K562 (cell line): ENCODE measurements around the gene AGAP1. TPM values are rescaled to one million over a fixed set of nuclear protein-coding genes. Genes with fewer than 3 reads are reported as not detected.

Experiments used
- ATAC-seq: fragments of 200-7000 bp; cut with Tn5 transposase; 3 replicates; pipeline ENCODE4 v1.9.1; 2020; ENCODE audit warnings: moderate library complexity
- BruUV-seq: library from RNA; stranded (reverse); fragments of 400-500 nt; replicated peaks from 2 replicates; lab custom pipeline; 2021; lab: Mats Ljungman, UMichigan
- CTCF ChIA-PET: fragments of 300-600 bp; formaldehyde crosslinking; extraction: SDS; loops from one replicate; lab custom pipeline; 2021; ENCODE audit warnings: low intra/inter-chr PET ratio; lab: Yijun Ruan, JAX
- POLR2A ChIA-PET: fragments of 300-600, 350-650 bp; sonication (Branson Sonifier 250); formaldehyde crosslinking; extraction: SDS; loops from one replicate; lab custom pipeline; 2021; ENCODE audit warnings: antibody characterized with exemption, inconsistent platforms; lab: Yijun Ruan, JAX
- DNase-seq, 4 experiments: peaks; one replicate each; pipeline versions ENCODE4 v3.0.0 to v3.0.0-alpha.2; 2011 to 2018; ENCODE audit warnings: low spot score in 3 of 4, mixed read lengths in 3 of 4; ENCODE audit errors: extremely low read depth in 1 of 4
- FAIRE-seq: peaks from 2 replicates; lab custom pipeline; 2011; peaks lifted over from hg19 to GRCh38; lab: Jason Lieb, UNC
- H2AFZ ChIP-seq: 2 replicates; pipeline ENCODE4 v1.6.0; 2011; ENCODE audit warnings: low read depth, low read length, control low read depth, inconsistent platforms
- H3K27ac ChIP-seq: fragments of 200-600 bp; 3 replicates; pipeline ENCODE4 v1.8.0; 2011; ENCODE audit warnings: low read depth, mild to moderate bottlenecking, control low read depth, inconsistent platforms, low read length, moderate library complexity, mixed read lengths; ENCODE audit errors: extremely low read depth
- H3K27me3 ChIP-seq, 2 experiments: fragments of 300-600 bp in 1 of 2; 2 replicates in 1 of 2; 3 replicates in 1 of 2; pipeline versions ENCODE4 v1.6.0 to v1.8.0; 2011; ENCODE audit warnings: inconsistent platforms in 2 of 2, low read length in 2 of 2, mild to moderate bottlenecking in 1 of 2, mixed read lengths in 1 of 2, moderate library complexity in 1 of 2; ENCODE audit not compliant: control insufficient read depth in 2 of 2, insufficient read depth in 2 of 2
- H3K36me3 ChIP-seq: fragments of 300-600 bp; 3 replicates; pipeline ENCODE4 v1.8.0; 2011; ENCODE audit warnings: mild to moderate bottlenecking, low read length, inconsistent platforms; ENCODE audit not compliant: control insufficient read depth, insufficient read depth
- H3K4me1 ChIP-seq, 2 experiments: fragments of 200-600 bp in 1 of 2; replicated peaks in 1 of 2; 2 replicates in 1 of 2; 3 replicates in 1 of 2; pipeline versions ENCODE4 v1.5.1 to v1.8.0; 2011; ENCODE audit warnings: inconsistent platforms in 2 of 2, low read length in 2 of 2, mild to moderate bottlenecking in 1 of 2, mixed read lengths in 1 of 2, moderate library complexity in 1 of 2; ENCODE audit not compliant: control insufficient read depth in 2 of 2, insufficient read depth in 2 of 2
- H3K4me2 ChIP-seq: 2 replicates; pipeline ENCODE4 v1.6.1; 2011; ENCODE audit warnings: low read length, control low read depth, inconsistent platforms, mixed read lengths; ENCODE audit not compliant: insufficient read depth
- H3K4me3 ChIP-seq: fragments of 200-600 bp; sonication (generic), shearing (Covaris generic); 2 replicates; pipeline ENCODE4 v1.5.1; 2016; ENCODE audit warnings: control low read depth, inconsistent platforms
- H3K79me2 ChIP-seq: fragments of 200-600 bp; 3 replicates; pipeline ENCODE4 v1.8.0; 2011; ENCODE audit warnings: low read length, inconsistent platforms; ENCODE audit not compliant: control insufficient read depth, insufficient read depth
- H3K9ac ChIP-seq, 2 experiments: 2 replicates each; pipeline versions ENCODE4 v1.6.0 to v1.6.1; 2011; ENCODE audit warnings: low read depth in 2 of 2, low read length in 2 of 2, control low read depth in 1 of 2, inconsistent platforms in 1 of 2, mild to moderate bottlenecking in 1 of 2, mixed read lengths in 1 of 2; ENCODE audit not compliant: insufficient read depth in 1 of 2
- H3K9me1 ChIP-seq: one replicate; pipeline ENCODE4 v1.6.0; 2011; ENCODE audit warnings: inconsistent platforms, mild to moderate bottlenecking, low read length, moderate library complexity; ENCODE audit not compliant: control insufficient read depth, insufficient read depth
- H3K9me3 ChIP-seq: replicated peaks from 2 replicates; pipeline ENCODE4 v1.5.1; 2011; ENCODE audit warnings: low read depth, low read length, inconsistent platforms; ENCODE audit not compliant: control insufficient read depth, insufficient read depth
- H4K20me1 ChIP-seq: replicated peaks from 2 replicates; pipeline ENCODE4 v1.6.1; 2011; ENCODE audit warnings: low read length, inconsistent platforms, mixed read lengths; ENCODE audit not compliant: control insufficient read depth, insufficient read depth
- CEBPG ChIP-seq, 3 experiments: fragments of 200-800 bp in 1 of 3; sonication (Bioruptor generic) in 1 of 3; sonication (generic) in 1 of 3; formaldehyde crosslinking in 1 of 3; IDR thresholded peaks in 2 of 3; conservative IDR thresholded peaks in 1 of 3; 2 replicates each; pipeline versions ENCODE4 v1.6.1 to v1.8.0; 2016 to 2022; ENCODE audit warnings: missing compliant biosample characterization in 2 of 3, missing genetic modification characterization in 2 of 3, mild to moderate bottlenecking in 1 of 3, missing genetic modification reagents in 1 of 3
- HDAC2 ChIP-seq: fragments of 450-650 bp; IDR thresholded peaks from 2 replicates; pipeline ENCODE4 v1.6.1; 2016; ENCODE audit warnings: mild to moderate bottlenecking
- KLF6 ChIP-seq: fragments of 250-450 bp; sonication (Bioruptor Pico); IDR thresholded peaks from 2 replicates; pipeline ENCODE4 v1.4.0; 2020; ENCODE audit warnings: mild to moderate bottlenecking, moderate library complexity, borderline replicate concordance
- LARP7 ChIP-seq: fragments of 450-650 bp; IDR thresholded peaks from 2 replicates; pipeline ENCODE4 v1.6.1; 2016
- MYNN ChIP-seq, 2 experiments: sonication (generic); formaldehyde crosslinking in 1 of 2; IDR thresholded peaks; 2 replicates each; pipeline versions ENCODE4 v1.5.0 to v1.6.1; 2016 to 2020; ENCODE audit warnings: antibody characterized with exemption in 1 of 2, missing genetic modification reagents in 1 of 2
- PHB ChIP-seq: fragments of 250-450 bp; sonication (Bioruptor Pico); IDR thresholded peaks from 2 replicates; pipeline ENCODE4 v1.5.0; 2021
- ZC3H4 ChIP-seq: sonication (generic); formaldehyde crosslinking; IDR thresholded peaks from 2 replicates; pipeline ENCODE4 v1.9.0; 2021; ENCODE audit warnings: missing genetic modification reagents, borderline replicate concordance
- ZFP30 ChIP-seq: fragments of 250-450 bp; sonication (Bioruptor Pico); IDR thresholded peaks from 2 replicates; pipeline ENCODE4 v1.8.0; 2022; ENCODE audit warnings: moderate library complexity, mild to moderate bottlenecking, inconsistent platforms, borderline replicate concordance
- ZNF311 ChIP-seq: fragments of 250-450 bp; sonication (Bioruptor Pico); IDR thresholded peaks from 2 replicates; pipeline ENCODE4 v1.4.0; 2020; ENCODE audit warnings: mild to moderate bottlenecking, moderate library complexity
- WGBS: fragments of 100-300 bp; shearing (Covaris generic); methylation state at CpG from one replicate; pipeline ENCODE4 v1.1.6; 2016; ENCODE audit warnings: low coverage, mixed read lengths; ENCODE audit not compliant: insufficient coverage; ENCODE audit errors: missing lambda C conversion rate; 5-methylcytosine and 5-hydroxymethylcytosine counted together
- in situ Hi-C: fragments of 300-500 bp; cut with MboI; formaldehyde crosslinking; loops from 4 replicates; pipeline ENCODE4 v1.15.0; 2018; ENCODE audit warnings: inconsistent platforms, mixed read lengths
- intact Hi-C: fragments of 100-400 bp; cut with micrococcal nuclease; formaldehyde crosslinking; loops from 2 replicates; pipeline ENCODE4 v1.14.2; 2022
- polyA plus RNA-seq, 8 experiments: library from polyadenylated mRNA; depleted of rRNA in 4 of 8; stranded (reverse) in 5 of 8; unstranded in 3 of 8; fragments of >200 nt; fragmentation: Nextera tagmentation in 2 of 8; fragmentation: Illumina TruSeq in 1 of 8; extraction: Ambion mirVana in 2 of 8; extraction: Trizol in 1 of 8; gene quantifications; 2 replicates each; pipeline versions ENCODE4 v1.2.1 to v1.2.3, GENCODE V29; 2011 to 2014; ENCODE audit warnings: inconsistent platforms in 1 of 8, missing spikeins in 1 of 8
- total RNA-seq, 7 experiments: library from RNA; depleted of rRNA in 6 of 7; stranded (reverse); fragments of >200 nt in 6 of 7; fragmentation: Illumina TruSeq in 2 of 7; extraction: Trizol in 2 of 7; gene quantifications; 2 replicates each; pipeline versions ENCODE4 v1.2.1 to v1.2.3, GENCODE V29; 2011 to 2021; ENCODE audit warnings: low replicate concordance in 1 of 7
- TF ChIP-seq, protein P1 (sequence below): fragments of 200-800 bp; sonication (Bioruptor generic); IDR thresholded peaks from 2 replicates; pipeline ENCODE4 v1.6.1; 2017; ENCODE audit warnings: missing genetic modification characterization, missing compliant biosample characterization
- TF ChIP-seq, protein P2 (sequence below): fragments of 450-650 bp; IDR thresholded peaks from 2 replicates; pipeline ENCODE4 v1.6.1; 2014; ENCODE audit warnings: low read depth, mild to moderate bottlenecking, moderate library complexity, borderline replicate concordance
- TF ChIP-seq, protein P3 (sequence below): fragments of 250-450 bp; sonication (Bioruptor Pico); IDR thresholded peaks from 2 replicates; pipeline ENCODE4 v1.8.0; 2022; ENCODE audit warnings: inconsistent platforms

AGAP1 gene
- total and polyA plus RNA-seq, 9 of the 15 experiments (the other 6 are each of a cell fraction or from before 2014, with no cell fraction given), result 1.3 to 24.0 (median 10.6) TPM

DNA sequence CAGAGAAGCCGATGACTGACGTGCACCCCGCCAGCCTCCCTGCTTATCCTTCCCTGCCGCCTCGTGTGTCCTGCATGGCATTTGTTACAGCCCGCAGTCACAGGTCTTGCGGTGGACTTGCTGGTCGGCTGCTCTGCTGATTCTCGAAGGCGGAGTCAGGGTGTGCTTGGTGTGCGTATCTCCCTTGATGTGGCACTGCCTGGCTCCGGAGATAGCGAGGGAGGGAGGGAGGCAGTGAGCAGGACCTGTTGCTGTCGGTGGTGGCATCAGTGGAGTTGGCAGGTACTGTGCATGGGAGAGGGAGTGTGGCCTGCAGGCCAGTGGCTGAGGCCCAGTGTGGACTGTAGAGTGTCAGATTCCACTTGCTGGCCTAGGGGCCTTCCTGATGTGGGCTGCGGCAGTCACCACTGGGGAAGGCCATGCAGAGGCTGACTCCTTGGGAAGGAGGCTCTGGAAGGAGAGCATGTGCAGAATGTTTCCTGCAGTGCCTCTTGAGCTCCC, 198.9 kb downstream of the AGAP1 start (continued):
- TF ChIP-seq PHB (CRISPR knock-in tag), result no peak
- no peak for TF ChIP-seq KLF6 (CRISPR knock-in tag)
- TF ChIP-seq, all 486 proteins: peak for 0

DNA sequence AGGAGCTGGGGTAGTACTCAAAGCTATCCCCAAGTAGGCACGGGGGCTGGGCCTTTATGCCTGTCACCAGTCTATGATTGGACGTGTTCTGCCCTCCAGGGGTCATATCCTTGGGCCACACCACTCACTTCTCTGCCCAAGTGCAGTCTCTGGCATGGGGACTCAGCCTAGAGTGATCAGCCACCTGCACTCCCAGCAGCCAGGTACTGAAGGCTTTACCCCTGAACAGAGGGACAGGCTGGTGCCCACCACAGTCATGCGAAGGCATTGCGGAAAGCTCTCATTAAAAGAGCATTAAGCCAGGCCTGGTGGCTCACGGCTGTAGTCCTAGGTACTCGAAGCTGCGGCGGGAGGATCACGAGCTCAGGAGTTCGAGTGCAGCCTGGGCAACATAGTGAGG, 199.4 kb downstream of the AGAP1 start:
- no peaks in the 10 kb centered on the region for H3K36me3 ChIP-seq
- POLR2A ChIA-PET, result no interaction called here
- no peak overlapping the region for H3K9ac ChIP-seq
- no peak overlapping the region for H3K4me2 ChIP-seq
- peaks cover 51% of the 10 kb centered on the region for H4K20me1 ChIP-seq
- no peak for ATAC-seq
- TF ChIP-seq, protein P1, sequence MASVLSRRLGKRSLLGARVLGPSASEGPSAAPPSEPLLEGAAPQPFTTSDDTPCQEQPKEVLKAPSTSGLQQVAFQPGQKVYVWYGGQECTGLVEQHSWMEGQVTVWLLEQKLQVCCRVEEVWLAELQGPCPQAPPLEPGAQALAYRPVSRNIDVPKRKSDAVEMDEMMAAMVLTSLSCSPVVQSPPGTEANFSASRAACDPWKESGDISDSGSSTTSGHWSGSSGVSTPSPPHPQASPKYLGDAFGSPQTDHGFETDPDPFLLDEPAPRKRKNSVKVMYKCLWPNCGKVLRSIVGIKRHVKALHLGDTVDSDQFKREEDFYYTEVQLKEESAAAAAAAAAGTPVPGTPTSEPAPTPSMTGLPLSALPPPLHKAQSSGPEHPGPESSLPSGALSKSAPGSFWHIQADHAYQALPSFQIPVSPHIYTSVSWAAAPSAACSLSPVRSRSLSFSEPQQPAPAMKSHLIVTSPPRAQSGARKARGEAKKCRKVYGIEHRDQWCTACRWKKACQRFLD (CRISPR knock-in tag), result no peak
- no peak for TF ChIP-seq ZC3H4 (CRISPR knock-in tag)
- TF ChIP-seq, protein P2, sequence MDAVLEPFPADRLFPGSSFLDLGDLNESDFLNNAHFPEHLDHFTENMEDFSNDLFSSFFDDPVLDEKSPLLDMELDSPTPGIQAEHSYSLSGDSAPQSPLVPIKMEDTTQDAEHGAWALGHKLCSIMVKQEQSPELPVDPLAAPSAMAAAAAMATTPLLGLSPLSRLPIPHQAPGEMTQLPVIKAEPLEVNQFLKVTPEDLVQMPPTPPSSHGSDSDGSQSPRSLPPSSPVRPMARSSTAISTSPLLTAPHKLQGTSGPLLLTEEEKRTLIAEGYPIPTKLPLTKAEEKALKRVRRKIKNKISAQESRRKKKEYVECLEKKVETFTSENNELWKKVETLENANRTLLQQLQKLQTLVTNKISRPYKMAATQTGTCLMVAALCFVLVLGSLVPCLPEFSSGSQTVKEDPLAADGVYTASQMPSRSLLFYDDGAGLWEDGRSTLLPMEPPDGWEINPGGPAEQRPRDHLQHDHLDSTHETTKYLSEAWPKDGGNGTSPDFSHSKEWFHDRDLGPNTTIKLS, result no peak
- TF ChIP-seq, protein P3, sequence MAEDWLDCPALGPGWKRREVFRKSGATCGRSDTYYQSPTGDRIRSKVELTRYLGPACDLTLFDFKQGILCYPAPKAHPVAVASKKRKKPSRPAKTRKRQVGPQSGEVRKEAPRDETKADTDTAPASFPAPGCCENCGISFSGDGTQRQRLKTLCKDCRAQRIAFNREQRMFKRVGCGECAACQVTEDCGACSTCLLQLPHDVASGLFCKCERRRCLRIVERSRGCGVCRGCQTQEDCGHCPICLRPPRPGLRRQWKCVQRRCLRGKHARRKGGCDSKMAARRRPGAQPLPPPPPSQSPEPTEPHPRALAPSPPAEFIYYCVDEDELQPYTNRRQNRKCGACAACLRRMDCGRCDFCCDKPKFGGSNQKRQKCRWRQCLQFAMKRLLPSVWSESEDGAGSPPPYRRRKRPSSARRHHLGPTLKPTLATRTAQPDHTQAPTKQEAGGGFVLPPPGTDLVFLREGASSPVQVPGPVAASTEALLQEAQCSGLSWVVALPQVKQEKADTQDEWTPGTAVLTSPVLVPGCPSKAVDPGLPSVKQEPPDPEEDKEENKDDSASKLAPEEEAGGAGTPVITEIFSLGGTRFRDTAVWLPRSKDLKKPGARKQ (CRISPR knock-in tag), result no peak
- TF ChIP-seq HDAC2, result no peak
- TF ChIP-seq ZNF311, result no peak
- no peak for TF ChIP-seq MYNN (IDR thresholded peaks at IDR 0.05)
- no peak for TF ChIP-seq MYNN (CRISPR knock-in tag; IDR thresholded peaks at IDR 0.05)
- TF ChIP-seq LARP7, result no peak
- no peak for TF ChIP-seq CEBPG (CRISPR knock-in tag; IDR thresholded peaks at IDR 0.05)
- TF ChIP-seq CEBPG (tag; conservative IDR thresholded peaks at IDR 0.05 in 1 of 2, IDR thresholded peaks at IDR 0.05 in 1 of 2), result no peak
- no peak for TF ChIP-seq ZFP30 (CRISPR knock-in tag)
- no peak overlapping the region for H2AFZ ChIP-seq
- H3K27me3 ChIP-seq, result no peaks in the 10 kb centered on the region
- intact Hi-C loops, result no loop called here
- no peak for DNase-seq
- peaks cover 43% of the 10 kb centered on the region for H3K79me2 ChIP-seq
- H3K27ac ChIP-seq, result no peak overlapping the region
- H3K9me1 ChIP-seq, result no peaks in the 10 kb centered on the region
- in situ Hi-C loops, result no loop called here
- no peak overlapping the region for H3K4me3 ChIP-seq
- no peaks in the 10 kb centered on the region for H3K9me3 ChIP-seq
- BruUV-seq, result no TSS peak
- CTCF ChIA-PET, result no interaction called here
- FAIRE-seq, result no peak
- 89% methylated on average over 10 of the region's 10 CpGs for WGBS
- H3K4me1 ChIP-seq, result peaks cover 0 to 12% of the 10 kb centered on the region in 2 experiments; a peak in 4 of 5 replicates
